Dermis blood vessel endothelial cell (primary cell): Measurements from ENCODE around the gene FBXO10. TPM values are rescaled to one million over a fixed set of nuclear protein-coding genes. Genes with fewer than 3 reads are reported as not detected.
"Not testable (repeated sequence)": the region's sequence is repeated elsewhere in the genome, so short reads cannot be mapped to it uniquely, and the experiment has no call there.

ENCODE experiments used
- DNase-seq: peaks from one replicate; pipeline ENCODE4 v3.0.0; 2010
- total RNA-seq: library from RNA; depleted of rRNA; stranded (reverse); fragments of >200 nt; gene quantifications from 2 replicates; pipeline ENCODE4 v1.2.3, GENCODE V29; 2014

Gene FBXO10
- total RNA-seq, 1 donor from 2014 or later = 17.0 TPM

- no peak for DNase-seq
Observed at GRCh38 chr9:37549527-37549926, 26.7 kb downstream of the FBXO10 start.

DNA sequence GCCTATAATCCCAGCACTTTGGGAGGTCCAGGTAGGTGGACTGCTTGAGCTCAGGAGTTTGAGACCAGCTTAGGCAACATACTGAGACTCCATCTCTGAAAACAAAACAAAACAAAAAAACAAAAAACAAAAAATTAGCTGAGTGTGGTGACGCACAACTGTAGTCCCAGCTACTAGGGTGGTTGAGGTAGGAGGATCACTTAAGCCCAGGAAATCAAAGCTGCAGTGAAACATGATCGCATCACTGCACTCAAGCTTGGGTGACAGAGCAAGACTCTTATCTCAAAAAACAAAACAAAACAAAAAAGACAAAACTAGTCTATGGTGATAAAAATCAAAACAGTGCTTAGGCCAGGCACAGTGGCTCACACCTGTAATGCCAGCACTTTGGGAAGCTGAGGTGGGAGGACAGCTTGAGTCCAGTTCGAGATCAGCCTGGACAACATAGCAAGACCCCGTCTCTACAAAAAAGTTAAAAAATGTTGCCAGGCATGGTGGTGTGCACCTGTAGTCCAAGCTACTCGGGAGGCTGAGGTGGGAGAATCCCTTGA lies 28.8 kb downstream of the FBXO10 start:
- DNase-seq = no peak

DNA sequence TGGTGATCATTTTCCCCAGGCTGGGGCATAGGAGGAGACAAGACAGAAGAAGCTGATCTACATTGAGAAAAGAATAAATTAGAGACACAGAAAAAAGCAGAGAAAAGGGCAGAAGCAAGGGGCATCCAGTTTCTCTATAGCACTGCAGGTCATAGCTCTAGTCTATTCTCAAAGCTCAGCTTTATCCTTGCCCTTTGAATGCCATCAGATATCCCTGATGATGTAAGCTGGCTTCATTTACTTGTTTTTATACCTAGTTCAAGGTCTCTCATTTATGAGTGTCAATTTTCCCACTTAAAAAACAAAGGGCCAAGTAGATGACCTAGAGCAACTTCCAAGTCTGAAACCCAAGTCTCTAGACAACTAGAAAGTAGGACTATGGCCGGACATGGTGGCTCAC lies 32.7 kb downstream of the FBXO10 start:
- DNase-seq = no peak

DNA sequence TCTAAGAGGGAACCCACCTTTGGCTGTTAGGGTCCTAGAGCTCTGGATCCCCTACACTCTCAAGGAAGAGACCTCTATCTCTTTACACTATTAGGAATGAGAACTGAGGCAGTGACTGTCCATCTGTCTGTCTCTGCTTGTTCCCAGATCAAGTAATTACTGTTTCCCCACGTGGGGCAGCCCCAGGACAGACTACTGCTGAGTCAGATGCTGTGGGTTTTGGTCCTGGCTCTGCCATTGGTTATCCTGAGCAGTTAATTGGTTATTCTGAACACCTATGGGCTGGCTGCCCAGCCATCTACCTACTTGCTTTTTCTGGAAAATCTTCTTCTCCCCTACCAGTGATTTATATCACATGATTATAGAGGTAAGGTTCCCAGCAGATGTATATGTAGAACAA lies 33.3 kb downstream of the FBXO10 start:
- no peak for DNase-seq

- no peak for DNase-seq
Observed at GRCh38 chr9:37542488-37542887, 33.7 kb downstream of the FBXO10 start.

DNA sequence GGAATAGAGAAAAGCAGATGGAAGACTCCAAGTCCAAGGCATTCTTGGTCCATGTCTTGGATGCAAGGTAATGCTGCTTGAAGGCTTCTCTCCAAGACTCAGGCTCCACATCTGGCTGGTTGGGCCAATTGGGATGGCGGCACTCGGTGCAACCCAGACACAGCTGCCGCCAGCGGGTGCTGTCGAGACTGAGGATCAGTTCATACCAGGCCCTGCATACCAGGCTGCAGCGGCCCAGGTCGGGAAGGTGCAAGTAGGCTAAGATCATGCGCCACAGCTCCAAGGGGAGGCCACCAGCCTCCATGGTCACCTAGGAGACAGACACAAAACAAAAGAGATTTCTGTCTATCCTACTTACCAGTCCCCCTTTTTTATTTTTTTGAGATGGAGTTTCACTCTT lies 34.7 kb downstream of the FBXO10 start:
- DNase-seq = no peak

DNA sequence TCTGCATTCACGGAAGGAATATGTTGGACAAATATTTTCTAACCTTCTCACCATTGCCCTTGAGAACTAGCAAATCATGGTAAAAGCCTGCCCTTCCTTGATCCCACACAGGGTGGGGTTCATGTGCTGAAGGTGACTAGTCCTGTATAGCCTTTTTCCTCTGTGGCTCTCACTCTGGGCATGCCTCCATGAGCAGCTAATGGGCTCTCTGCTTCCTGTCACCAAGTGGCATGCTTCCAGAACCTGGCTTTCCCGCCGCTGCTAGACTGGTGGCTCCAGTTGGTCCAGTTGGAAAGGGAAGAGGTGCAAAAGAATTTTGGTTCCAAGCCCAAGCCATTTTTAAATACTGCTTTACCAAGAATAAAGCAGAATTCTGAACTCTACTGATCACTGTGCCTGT lies 35.5 kb downstream of the FBXO10 start:
- no peak for DNase-seq

DNA sequence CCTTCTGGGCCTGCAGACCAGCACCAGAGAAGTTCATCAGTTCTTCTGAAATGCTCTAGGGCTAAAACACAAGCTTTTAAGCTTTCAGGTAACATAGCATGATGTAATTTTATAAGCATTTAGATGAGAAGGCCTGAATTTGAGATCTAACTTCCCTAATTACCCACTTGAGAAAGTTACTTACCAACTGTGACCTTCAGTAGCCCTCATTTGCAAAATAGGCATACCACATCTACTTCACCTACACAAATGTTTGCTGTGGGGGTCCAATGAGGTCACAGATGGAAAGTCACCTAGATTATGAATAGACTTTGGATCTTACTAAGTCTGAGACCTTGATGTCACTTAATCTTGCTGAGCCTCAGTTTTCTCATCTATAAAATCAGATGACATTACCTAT lies 36.5 kb downstream of the FBXO10 start:
- DNase-seq = no peak

DNA sequence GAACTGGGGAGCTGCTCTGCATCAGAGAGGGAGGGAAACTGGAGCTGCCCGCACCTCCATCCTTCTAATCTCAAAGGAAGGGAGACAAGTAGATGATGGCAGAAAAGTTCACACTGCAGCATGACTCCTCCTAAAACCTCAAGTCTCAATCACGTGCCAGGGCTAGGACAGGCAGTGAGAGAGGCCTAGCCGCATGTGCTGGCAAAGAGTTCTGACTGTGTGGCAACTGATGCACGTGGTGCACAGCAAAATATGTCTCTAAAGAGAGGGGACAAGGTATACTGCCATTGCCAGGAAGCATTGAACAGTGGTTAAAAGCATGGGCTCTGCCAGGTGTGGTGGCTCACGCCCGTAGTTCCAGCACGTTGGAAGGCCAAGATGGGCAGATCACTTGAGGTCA lies 38.1 kb downstream of the FBXO10 start:
- DNase-seq = no peak

DNA sequence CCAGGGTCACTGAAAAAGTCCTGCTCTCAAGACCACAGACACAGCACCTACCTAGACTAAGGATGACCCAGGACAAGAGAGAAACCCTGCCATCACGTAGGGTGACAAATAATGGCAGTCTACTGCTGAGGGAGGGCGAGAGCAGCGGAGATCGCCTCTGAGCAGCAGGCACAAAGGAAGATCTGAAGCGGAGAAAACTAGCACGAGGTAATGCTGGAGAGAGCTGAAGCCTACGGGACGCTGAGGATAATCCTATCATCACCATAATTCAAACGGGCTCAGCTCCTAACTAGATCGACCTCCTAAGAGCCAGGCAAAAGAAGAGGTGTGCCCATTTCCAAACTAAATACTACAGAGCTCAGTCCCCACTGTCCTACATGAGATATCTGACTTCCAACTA lies 41.3 kb downstream of the FBXO10 start:
- no peak for DNase-seq

DNA sequence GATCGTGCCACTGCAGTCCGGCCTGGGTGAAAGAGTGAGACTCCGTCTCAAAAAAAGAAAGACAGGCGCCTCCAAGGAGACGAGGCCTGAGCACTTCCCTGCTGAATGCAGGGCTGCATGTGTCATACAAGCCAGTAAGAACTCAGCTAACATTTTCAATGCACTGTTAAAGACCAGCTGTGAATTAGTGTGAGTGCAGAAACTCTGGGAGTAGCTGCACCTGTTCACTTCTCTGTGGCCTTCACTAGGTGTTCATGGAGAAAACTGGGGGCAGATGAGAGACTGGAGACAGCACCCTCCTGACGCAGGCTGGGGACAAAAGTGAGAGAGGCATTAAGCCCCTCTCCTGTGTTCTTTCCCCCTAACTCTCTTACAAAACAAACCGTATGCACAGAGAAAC lies 41.8 kb downstream of the FBXO10 start:
- DNase-seq = no peak

DNA sequence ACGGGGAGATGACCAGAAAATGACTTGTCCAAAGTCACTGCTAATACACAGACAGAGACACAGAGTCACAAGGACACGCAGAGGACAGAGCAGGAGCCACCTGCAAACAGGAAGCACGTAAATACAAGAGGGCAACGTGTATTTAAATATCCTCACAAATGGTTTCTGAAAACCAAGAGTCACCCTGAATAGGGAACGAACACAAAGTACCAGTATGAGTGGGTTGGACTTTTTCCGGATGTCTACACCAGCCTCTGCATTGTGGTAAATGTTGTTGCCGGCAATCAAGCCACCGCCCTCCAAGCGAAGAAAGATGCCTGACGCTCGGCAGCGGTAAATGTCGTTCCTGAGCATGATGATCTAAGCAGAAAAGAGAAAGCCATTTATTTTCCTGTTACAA lies 44.5 kb downstream of the FBXO10 start:
- no peak for DNase-seq

DNA sequence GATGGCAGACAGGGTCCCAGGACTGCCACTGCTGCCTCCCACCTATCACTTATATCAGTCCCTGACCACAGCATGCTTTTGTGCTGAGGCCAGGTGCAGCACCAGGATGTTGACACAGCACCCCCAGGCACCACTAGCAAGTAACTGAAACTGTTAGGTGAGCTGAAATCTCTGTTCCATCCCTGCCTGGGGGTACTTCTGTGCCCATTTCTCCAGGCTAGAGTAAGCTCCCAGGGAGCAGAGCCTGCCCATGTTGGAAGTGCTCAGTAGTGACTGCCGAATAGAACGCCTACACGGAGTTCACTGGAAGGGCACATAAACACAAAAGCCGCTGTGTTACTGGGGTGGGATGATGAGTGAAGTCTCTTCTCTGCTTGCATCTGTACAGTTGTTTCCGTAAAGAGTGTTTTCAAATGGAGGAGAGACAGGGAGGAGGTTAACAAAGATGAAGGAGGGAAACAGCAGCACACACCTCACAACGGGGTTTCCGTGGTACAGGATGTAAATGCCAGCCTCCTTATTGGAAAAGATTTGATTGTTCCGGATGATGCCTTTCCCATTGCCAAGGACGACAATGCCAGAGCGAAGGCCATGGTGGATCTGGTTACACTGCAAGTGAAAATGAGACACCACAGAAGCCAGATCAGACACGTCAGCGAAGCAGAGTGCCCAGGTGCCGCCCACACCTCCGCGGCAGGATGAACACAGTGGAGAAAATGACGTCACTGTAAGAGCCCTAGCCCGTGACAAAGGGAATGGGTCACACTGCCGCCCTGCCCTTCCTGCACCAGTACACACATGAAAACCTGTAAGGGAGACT lies 47.3 kb downstream of the FBXO10 start:
- DNase-seq = peak; percentile 46

DNA sequence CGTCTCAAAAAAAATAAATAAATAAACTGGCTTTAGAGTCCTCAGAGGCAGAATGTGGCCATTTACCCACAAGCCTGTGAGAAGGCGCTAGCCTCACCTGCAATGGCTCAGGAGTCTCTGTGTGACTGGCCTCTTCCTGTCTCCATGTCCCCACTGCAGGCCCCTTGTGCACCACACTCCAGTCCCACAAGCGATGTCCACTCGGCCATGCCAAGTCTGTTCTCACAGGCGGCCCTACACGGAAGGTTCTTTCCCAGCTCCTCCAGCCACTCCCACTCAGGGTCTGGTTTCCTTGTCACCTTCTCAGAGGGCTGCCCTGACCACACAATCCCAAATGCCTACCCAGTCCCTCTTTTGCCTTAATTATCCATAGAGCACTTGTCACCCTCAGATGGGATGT lies 52.3 kb downstream of the FBXO10 start:
- DNase-seq = no peak

GRCh38 chr9:37522971-37523370 lies 53.2 kb downstream of the FBXO10 start:
- no peak for DNase-seq

DNA sequence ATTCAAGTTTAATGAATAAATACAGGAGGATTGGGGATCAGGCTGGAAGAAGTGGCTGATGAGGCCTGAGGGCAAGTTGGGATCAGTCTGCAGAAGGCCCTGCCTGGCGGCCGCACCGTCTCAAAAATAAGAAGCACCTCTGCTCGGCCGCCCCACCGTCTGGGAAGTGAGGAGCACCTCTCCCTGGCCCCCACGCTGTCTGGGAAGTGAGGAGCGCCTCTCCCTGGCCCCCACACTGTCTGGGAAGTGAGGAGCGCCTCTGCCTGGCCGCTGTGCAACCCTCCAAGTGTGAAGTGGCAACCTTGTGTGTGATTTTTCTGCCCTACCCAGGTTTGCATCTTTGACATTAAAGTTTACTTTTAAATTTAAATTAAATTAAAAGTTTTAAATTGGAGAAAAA lies 55.1 kb downstream of the FBXO10 start:
- DNase-seq = no peak

- DNase-seq = no peak
Observed at GRCh38 chr9:37520641-37521040, 55.5 kb downstream of the FBXO10 start.

DNA sequence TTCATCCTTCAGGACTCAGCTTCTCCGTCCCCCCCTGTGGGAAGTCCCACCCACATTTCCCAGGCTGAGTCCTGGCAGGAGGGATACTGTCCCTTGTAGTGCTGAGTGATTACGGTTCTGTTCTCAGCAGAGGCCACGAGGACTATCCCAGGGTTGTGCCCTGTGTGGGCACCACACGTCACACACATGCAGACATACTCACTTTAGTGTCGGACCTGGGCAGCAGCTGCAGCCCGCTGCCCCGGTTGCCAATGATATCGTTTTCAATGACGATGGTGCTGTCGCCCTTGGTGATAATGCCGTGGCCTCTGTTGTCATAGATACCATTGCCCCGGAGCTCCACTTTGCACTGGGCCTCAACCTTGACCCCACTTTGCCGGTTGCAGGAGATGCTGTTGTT lies 58.3 kb downstream of the FBXO10 start:
- DNase-seq = no peak

- no peak for DNase-seq
Observed at GRCh38 chr9:37515620-37516258, 60.4 kb downstream of the FBXO10 start.

DNA sequence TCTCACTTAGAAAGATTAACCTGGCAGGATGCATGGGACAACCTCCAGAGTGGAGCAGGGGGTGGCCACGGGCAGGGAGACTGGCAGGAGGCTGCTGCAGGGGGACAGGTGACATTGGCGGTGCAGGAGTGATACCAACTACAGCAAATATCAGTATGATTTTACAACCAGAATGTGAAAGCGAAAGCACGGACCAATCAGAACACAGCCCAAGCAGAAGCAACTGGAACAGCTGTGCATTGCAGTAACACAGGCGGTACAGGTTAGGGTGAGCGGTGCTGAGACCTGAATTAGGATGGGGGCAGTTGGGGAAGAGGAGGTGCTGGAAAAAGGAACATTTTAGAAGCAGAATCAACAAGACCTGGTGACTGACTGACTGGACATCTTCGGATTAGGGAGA lies 61.2 kb downstream of the FBXO10 start:
- no peak for DNase-seq

GRCh38 chr9:37514415-37514814 lies 61.8 kb downstream of the FBXO10 start:
- not testable (repeated sequence) for DNase-seq

- DNase-seq = no peak
Observed at GRCh38 chr9:37512437-37512836, 63.7 kb downstream of the FBXO10 start.

DNA sequence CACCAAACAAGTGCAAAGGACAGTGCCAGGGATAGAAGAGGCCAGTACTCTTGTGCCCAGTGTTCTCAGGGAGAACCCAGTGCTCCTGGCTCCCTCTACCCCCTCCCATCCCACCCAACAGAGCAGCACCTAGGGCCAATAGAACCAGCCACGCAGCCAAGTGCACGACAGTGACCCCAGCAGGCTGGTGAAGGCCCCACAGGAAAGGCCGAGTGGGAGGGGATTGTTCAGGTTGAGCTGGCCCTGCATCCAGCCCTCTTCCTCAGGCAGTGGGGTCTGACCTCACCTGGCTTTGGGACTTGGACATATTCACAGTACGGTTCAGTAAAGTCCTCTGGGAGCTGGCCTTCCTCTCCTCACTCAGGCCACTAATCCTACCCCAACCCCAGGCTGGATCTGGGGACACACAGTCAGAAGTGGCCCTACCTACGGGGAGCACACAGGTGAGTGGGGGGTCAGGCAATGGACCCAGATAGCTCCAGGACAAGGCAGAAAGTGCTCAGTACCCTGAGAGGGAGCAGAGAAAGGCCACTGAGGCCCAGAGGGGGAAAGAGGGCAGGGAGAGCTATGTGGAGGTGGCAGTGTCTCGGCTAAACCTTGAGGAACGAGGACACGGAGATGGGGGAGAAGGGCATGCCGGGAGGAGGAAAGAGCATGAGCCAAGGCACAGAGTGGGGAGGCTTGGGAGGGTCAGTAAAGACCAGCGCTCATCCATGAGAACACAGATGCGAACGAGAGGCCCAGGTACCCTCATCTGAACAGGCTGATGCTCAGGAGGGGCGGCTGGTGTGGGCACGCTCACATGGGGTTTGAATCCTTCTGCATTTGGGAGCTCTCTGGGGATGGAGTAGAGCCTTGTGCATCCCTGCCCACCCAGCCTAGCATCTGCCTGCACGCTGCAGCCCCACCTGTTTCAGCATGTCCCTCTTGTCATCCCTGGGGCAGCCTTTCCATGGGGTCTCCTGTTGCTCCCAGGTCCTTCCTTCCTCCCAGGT lies 64.9 kb downstream of the FBXO10 start:
- DNase-seq = peak; percentile 28
